NCI-H2081 treated with DMSO at 0.1 percent for 48 hours (cell line): ENCODE data around the gene ELP2.
"Not testable (repeated sequence)": the region's sequence is repeated elsewhere in the genome, so short reads cannot be mapped to it uniquely, and the experiment has no call there.

Source experiments
- DNase-seq: peaks from one replicate; lab custom pipeline; 2025; lab: John Stamatoyannopoulos, UW

Gene ELP2

GRCh38 chr18:36158266-36158867 lies 28.7 kb downstream of the ELP2 start:
- no peak for DNase-seq

DNA sequence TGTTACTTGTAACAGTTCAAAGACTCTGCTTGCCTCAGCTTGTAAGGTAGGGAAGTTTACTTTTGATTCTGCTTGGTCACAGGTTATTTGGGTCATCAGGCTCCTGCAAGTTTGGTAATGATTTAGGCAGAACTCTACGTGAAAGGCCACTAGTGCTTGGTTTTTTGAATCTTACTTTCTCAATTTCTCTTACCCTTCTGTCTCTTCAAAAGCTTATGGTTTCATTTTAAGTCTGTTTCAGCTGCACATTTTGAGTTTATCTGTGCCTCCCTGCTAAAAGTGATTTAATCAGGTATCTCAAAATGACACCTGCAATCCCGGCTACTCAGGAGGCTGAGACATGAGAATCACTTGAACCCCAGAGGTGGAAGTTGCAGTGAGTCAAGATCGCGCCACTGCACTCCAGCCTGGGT lies 31.3 kb downstream of the ELP2 start:
- no peak for DNase-seq

DNA sequence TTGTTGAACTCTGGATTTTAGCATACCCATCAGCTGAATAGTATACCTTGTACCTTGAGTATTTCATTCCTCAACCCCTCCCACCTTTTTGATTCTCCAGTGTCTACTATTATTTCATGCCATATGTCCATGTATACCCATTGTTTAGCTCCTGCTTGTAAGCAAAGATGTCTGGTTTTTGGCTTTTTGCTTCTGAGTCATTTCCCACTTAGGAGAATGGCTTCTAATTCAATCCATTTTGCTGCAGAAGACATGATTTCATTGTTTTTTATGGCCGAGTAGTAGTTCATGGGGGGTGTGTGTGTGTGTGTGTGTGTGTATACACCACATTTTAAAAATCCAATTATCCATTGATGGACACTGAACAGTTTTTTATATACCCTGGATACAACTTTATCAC lies 33.3 kb downstream of the ELP2 start:
- DNase-seq: no peak

- no peak for DNase-seq
These were observed 38.1 kb downstream of the ELP2 start for GRCh38 chr18:36167692-36168218.

DNA sequence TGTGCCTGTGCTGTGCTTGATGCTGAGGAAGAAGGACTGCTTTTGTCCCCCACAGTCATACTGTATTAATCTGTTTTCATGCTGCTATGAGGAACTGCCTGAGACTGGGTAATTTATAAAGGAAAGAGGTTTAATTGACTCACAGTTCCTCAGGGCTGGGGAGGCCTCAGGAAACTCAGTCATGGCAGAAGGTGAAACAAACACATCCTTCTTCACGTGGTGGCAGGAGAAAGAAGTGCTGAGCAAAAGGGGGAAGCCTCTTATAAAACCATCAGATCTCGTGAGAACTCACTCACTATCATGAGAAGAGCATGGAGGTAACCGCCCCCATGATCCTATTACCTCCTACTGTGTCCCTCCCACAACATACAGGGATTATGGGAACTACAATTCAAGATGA lies 38.6 kb downstream of the ELP2 start:
- DNase-seq: not testable (repeated sequence)

- DNase-seq: no peak
These were observed 40.2 kb downstream of the ELP2 start for GRCh38 chr18:36169938-36170337.

- DNase-seq: no peak
These were observed 45.8 kb downstream of the ELP2 start for GRCh38 chr18:36175481-36175880.

- no peak for DNase-seq
These were observed 46.5 kb downstream of the ELP2 start for GRCh38 chr18:36176177-36176584.

GRCh38 chr18:36176711-36177110 lies 47.0 kb downstream of the ELP2 start:
- no peak for DNase-seq

- DNase-seq: no peak
These were observed 48.2 kb downstream of the ELP2 start for GRCh38 chr18:36177913-36178312.

DNA sequence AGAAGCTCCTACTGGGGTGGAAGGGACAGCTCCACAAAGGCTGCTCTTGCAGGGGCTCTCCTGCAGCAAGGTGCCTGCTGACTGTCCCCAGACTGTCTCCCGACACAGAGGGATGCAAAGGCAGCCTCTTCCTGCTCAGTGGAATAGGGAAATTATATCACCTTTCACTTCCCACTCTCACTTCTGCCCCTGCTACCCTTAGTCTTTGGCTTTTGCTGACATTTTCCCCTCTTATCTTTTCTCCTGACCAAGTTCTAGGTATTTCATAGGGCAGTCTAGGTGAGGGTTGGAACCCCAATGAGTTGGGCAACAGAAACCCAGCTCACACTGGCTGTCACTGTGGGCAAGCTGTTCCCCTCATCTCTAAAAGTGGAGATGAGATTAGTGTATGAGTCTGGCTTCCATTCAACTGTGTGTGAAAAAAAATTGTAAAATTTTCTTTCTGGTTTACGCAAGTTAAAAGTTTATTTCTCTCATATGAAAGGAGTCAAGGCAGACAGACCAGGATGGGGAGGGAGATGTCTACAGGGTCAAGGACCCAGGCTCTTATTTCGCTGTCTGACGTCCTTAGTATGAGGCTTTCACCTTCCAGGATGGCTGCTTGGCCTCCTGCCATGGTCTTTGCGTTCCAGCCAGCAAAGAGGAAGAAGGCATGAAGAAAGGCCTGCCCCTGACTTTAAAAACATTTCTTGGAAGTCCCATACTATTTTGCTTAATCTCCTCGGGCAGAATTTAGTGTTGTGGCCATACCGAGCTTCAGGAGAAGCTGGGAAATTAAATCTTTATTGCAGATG lies 50.1 kb downstream of the ELP2 start:
- DNase-seq: no peak

DNA sequence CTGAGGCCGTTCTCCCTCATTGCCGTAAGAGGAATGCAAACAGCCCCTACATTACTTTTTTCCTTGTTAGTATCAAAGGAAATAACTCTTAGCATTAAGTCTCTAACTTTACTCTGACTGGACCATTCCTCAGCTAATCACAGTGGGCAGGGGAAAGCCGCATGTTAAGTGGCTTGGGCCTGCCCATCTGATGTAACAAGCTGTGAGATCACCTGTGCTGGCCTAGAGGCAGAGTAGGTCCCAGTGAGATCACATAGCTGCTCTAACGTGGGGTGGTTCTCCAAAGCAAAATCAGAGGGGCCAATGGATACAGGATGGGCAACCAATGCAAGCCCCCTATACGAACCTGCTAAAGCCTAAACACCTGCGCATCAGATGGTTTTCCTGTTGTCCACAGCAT lies 51.7 kb downstream of the ELP2 start:
- no peak for DNase-seq

DNA sequence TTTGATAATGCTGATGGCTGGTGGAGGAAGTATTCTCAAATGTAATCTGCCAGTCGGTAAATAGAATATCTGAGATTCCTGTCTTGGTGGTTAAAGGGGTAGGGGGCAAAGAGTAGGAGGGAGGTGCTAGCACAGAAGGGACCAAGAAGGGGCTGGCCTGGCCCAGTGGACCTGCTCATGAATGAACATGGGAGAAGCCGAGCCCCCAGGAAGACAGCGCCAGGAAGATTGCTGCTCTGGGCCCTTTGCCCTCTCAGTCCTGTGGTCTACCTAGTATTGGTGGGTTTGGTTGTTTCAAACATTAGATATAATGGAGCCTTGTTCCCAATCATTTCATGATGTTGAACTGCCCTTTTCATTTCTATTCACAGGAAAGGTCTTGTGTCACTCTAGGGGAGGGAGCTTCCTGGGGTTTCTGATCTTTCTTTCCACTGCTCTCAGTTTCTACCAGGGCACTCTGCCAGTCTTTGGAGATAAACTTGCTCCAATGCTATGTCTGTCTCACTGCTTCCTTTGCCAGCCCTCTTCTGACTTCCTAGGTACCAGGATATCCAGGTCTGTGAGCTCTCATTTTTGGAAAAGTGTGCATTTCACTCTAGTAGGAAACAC lies 52.3 kb downstream of the ELP2 start:
- DNase-seq: no peak

- no peak for DNase-seq
These were observed 53.3 kb downstream of the ELP2 start for GRCh38 chr18:36183033-36183432.

DNA sequence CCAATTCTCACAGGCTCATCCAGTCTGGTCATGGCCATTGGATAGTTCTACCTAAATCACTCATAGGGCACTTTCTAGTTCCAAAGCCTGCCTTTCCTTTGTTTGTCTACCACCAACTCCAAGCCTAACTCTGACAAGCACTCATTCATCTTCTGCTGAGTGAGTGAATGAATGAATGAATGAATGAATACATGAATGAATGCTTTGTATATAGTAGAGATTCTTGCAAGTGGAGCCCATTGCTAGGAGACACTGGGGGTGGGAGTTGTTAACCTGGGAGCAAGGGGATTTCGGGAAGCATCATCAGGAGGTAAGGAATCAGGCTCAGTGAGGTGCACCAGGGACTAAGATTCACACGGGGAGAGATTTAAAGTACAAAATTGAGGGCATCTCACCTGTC lies 54.3 kb downstream of the ELP2 start:
- no peak for DNase-seq

DNA sequence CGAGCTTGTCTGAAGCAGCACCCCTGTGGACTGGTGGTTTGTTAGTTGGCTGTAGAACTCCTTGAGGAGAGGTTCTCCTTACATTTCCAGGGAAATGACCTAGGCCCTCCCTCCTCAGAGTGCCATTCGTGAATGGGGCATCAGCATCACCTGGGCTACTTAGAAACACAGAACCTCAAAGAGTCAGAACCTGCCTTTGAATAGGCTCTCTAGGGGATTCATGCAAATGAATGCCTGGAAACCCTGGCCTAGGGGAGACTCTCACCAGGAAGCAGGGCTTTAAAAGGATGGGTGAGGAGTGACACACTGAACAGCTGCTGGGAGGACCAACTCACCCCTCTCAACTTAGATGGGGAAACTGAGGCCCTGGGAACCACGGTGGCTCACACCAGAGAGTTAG lies 55.5 kb downstream of the ELP2 start:
- DNase-seq: no peak

DNA sequence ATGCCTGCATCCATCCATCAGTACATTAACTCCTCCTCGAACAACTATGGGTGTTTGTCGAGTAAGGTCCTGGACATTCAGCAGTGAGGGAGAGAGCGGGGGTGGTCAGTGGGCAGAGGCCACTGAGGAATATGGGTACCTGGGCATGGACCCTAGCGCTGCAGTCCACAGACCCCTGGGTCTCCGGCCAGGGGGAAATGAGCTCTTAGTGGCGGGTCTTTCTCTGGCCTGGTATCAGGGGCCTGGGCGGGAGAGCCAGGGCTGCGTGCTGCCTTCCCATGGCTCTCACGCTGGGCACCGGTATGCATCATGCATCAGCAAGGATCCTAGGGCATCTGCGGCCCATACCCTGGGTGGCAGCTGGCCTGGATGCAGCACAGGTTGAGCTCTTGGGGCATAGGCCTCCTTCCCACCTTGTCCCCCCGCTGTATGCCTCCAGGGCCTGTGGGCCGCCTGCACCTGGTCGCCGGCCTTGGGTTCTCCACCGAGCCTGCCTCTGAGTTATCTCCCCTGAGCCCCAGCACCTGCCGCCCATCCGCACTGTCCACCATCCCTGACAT lies 56.3 kb downstream of the ELP2 start:
- DNase-seq: no peak

DNA sequence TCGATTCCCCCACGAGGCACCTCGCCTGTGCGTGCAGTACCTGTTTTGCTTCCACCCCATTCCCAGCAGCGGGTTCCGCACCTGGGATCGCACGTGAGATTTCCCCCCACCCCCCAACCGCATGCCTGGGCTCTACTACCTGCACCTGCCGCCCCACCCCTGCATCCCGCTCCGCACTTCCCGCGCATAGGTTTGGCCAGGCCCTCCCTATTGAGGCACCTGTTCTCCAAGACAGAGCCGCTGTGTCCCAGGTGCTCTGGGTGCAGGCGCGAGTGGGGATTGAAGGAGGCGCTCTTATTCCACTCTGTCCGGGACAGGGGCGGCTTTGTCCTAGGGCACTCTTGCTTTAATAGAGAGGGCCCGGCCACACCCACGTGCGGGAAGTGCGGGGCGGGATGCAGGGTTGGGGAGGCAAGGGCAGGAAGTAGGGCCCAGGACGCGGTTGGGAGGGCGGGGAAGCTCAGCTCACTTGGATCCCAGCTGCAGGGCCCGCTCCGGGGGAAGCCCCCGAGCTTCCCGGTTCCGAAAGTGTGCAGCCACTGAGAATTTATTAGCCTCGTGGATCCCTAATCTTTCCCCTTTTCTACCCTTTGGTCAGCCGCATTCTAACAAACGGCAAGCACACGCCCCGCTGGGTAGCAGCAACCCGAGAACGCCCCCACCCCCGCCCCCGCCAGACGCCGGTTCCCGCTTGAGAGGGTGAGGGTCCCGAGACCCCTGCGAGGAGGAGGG lies 56.9 kb downstream of the ELP2 start:
- no peak for DNase-seq

GRCh38 chr18:36187193-36187825 lies 57.6 kb downstream of the ELP2 start, which contains the start of gene MOCOS:
Gene MOCOS, plus strand, starts transcription at chr18:36187497. Its CDS starts 43 bp downstream, at chr18:36187540.
- DNase-seq: no peak

- DNase-seq: no peak
These were observed 58.4 kb downstream of the ELP2 start for GRCh38 chr18:36187826-36188721.
